Measurements from ENCODE around the gene OTOR.

DNA sequence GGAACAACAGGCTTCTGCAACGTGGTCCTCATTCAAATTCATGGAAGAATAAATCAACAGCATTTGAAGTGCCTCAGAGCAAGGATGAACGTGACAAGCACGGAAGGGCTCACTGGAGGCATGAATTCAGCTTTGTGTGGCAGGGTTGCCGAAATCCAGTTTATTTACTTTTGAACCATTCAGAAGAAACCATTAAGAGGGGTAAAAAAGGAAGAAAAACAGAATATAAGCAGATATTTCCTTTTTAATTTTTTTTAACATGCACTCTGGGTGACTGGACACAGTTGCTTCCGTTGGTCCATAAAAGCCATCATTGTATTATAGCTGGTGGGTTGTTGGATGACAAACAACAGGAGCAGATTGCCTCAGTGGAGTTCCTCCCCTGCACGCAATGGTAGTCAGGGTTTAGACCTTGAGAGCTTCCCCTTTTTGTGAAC lies 35.6 kb upstream of the OTOR start:
- TF ChIP-seq, protein P1, sequence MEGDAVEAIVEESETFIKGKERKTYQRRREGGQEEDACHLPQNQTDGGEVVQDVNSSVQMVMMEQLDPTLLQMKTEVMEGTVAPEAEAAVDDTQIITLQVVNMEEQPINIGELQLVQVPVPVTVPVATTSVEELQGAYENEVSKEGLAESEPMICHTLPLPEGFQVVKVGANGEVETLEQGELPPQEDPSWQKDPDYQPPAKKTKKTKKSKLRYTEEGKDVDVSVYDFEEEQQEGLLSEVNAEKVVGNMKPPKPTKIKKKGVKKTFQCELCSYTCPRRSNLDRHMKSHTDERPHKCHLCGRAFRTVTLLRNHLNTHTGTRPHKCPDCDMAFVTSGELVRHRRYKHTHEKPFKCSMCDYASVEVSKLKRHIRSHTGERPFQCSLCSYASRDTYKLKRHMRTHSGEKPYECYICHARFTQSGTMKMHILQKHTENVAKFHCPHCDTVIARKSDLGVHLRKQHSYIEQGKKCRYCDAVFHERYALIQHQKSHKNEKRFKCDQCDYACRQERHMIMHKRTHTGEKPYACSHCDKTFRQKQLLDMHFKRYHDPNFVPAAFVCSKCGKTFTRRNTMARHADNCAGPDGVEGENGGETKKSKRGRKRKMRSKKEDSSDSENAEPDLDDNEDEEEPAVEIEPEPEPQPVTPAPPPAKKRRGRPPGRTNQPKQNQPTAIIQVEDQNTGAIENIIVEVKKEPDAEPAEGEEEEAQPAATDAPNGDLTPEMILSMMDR (conservative IDR thresholded peaks at IDR 0.05; ENCODE audit: low read length), result no peak
- no peak for TF ChIP-seq EZH2phosphoT487 (IDR thresholded peaks at IDR 0.05; ENCODE audit: borderline replicate concordance, low read depth, low read length)

Data from OCI-LY7 (cell line).